ENCODE results near the gene ERRFI1.

Gene ERRFI1

DNA sequence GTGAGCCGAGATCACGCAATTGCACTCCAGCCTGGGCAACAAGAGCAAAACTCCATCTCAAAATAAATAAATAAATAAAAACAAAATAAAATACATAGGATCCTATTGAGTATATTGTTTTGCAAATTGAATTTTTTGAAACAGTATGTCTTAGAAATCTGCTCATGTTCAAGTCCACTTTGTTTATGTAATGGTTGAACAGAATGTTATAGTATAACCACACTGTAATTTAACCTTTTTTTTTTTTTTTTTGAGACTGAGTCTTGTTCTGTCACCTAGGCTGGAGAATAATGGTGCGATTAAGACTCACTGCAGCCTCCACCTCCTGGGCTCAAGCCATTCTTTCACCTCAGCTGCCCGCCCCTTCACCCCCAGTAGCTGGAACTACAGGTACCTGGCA is 33.2 kb downstream of the ERRFI1 start:
- no peak for DNase-seq (ENCODE audit: low read depth)
- TF ChIP-seq, protein P1, sequence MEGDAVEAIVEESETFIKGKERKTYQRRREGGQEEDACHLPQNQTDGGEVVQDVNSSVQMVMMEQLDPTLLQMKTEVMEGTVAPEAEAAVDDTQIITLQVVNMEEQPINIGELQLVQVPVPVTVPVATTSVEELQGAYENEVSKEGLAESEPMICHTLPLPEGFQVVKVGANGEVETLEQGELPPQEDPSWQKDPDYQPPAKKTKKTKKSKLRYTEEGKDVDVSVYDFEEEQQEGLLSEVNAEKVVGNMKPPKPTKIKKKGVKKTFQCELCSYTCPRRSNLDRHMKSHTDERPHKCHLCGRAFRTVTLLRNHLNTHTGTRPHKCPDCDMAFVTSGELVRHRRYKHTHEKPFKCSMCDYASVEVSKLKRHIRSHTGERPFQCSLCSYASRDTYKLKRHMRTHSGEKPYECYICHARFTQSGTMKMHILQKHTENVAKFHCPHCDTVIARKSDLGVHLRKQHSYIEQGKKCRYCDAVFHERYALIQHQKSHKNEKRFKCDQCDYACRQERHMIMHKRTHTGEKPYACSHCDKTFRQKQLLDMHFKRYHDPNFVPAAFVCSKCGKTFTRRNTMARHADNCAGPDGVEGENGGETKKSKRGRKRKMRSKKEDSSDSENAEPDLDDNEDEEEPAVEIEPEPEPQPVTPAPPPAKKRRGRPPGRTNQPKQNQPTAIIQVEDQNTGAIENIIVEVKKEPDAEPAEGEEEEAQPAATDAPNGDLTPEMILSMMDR (IDR thresholded peaks at IDR 0.05; ENCODE audit: insufficient read depth, low read depth, low read length, missing control alignments) = no peak
- H3K4me3 ChIP-seq (ENCODE audit: low read depth, low read length) = no peak overlapping the region

DNA sequence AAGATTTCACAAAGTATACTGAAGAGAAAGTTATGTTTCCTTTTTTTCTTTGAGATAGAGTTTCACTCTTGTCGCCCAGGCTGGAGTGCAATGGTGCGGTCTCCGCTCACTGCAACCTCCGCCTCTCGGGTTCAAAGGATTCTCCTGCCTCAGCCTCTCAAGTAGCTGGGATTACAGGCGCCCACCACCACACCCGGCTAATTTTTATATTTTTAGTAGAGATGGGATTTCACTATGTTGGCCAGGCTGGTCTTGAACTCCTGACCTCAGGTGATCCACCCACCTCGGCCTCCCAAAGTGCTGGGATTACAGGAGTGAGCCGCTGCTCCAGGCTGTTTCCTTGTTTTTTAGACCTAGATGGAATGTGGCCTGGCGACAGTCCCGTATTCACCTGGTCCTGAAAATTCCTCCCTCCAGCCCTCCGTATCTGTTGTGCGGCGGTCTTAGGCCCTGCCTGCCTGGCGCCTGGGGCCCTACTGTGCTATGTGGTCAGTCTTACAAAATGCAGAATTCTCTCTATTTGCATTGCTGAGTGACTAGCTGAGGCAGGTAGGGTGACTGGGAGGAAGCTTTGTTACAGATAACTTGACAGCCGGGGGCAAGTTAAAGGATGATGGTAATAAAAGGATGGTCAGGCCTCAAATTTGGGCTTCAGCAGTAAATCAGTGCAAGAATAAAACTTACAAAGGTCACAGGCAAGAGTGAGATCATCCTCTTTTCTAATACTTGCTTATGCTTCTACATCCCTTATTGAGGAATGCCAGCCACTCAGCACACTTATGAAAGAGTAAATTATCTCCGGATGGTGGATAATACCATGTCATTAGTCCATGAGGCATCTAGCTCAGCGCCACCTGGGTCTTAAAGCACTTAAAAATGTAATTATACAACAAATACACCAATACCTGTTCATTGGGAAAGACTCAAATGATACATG is 34.3 kb downstream of the ERRFI1 start:
- DNase-seq (ENCODE audit: low read depth) = no peak
- TF ChIP-seq, protein P1 (IDR thresholded peaks at IDR 0.05; ENCODE audit: insufficient read depth, low read depth, low read length, missing control alignments) = no peak
- no peak overlapping the region for H3K4me3 ChIP-seq (ENCODE audit: low read depth, low read length)

- TF ChIP-seq, protein P1 (IDR thresholded peaks at IDR 0.05; ENCODE audit: insufficient read depth, low read depth, low read length, missing control alignments) = no peak
- H3K4me3 ChIP-seq (ENCODE audit: low read depth, low read length) = no peak overlapping the region
- DNase-seq (ENCODE audit: low read depth) = no peak
Observed at GRCh38 chr1:7989762-7990428, 36.2 kb downstream of the ERRFI1 start.

- TF ChIP-seq, protein P1 (IDR thresholded peaks at IDR 0.05; ENCODE audit: insufficient read depth, low read depth, low read length, missing control alignments) = no peak
- no peak for DNase-seq (ENCODE audit: low read depth)
- H3K4me3 ChIP-seq (ENCODE audit: low read depth, low read length) = no peak overlapping the region
Observed at GRCh38 chr1:7988576-7988975, 37.5 kb downstream of the ERRFI1 start.

- no peak overlapping the region for H3K4me3 ChIP-seq (ENCODE audit: low read depth, low read length)
- DNase-seq (ENCODE audit: low read depth) = no peak
- TF ChIP-seq, protein P1 (IDR thresholded peaks at IDR 0.05; ENCODE audit: insufficient read depth, low read depth, low read length, missing control alignments) = no peak
Observed at GRCh38 chr1:7987528-7987927, 38.6 kb downstream of the ERRFI1 start.

DNA sequence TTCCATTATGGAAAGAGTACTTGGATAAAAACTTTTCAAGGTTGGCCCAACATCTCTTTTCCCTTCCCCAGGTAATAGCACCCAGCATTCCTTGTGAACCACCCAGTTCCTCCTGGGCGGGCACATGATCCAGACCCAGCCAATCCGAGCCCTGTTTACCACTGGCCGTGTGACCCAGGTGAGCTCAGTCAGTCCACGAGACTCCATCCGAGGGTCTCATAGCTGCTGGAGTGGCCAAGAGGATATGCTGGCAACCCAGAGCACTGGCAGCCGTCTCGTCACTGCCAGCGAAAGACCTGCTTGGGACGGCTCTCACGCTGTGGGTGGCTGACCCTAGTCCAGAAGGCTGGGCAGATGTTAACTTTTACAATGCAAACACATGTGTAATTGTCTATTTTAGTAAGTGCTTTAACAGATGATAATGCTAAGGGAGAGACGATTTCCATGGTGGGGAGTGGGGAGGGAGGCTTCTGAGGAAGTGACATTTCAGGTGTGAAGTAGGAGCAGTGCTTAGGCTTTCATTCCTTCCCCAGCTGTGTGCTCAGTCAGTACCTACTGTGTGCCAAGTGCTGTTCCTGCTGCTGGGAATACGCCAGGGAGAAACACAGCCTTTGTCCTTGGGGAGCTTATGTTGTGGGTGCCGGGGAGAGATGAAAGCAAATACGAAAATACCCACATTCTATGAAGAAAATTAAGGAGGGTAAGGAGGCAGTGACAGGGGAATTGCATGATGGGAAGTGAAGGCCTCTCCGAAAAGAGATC is 40.1 kb downstream of the ERRFI1 start:
- H3K4me3 ChIP-seq (ENCODE audit: low read depth, low read length) = no peak overlapping the region
- DNase-seq (ENCODE audit: low read depth) = no peak
- TF ChIP-seq, protein P1 (IDR thresholded peaks at IDR 0.05; ENCODE audit: insufficient read depth, low read depth, low read length, missing control alignments) = no peak
